GM19193 (cell line): ENCODE results near the gene BRCA1.

Source experiments
- POLR2A ChIP-seq: IDR thresholded peaks from 4 replicates; pipeline ENCODE4 v1.6.1; 2011; ENCODE audit not compliant: insufficient read depth, insufficient read length; ENCODE audit errors: extremely low read depth

Gene BRCA1

GRCh38 chr17:43125133-43125966 is at the start of gene BRCA1:
Gene BRCA1 (minus strand): TSS chr17:43125364. CDS start chr17:43124096, 1,268 bp downstream.
- peak; percentile 72 for TF ChIP-seq POLR2A

GRCh38 chr17:43171586-43172487 is 46.7 kb upstream of the BRCA1 start:
- no peak for TF ChIP-seq POLR2A

GRCh38 chr17:43170766-43171585 is 45.8 kb upstream of the BRCA1 start, which contains the start of gene NBR1:
Gene NBR1 (plus strand): TSS chr17:43171214. CDS start chr17:43175800, 4,586 bp downstream.
- peak; percentile 79 for TF ChIP-seq POLR2A

- TF ChIP-seq POLR2A, result no peak
Observed at GRCh38 chr17:43170140-43170765, 45.1 kb upstream of the BRCA1 start.

DNA sequence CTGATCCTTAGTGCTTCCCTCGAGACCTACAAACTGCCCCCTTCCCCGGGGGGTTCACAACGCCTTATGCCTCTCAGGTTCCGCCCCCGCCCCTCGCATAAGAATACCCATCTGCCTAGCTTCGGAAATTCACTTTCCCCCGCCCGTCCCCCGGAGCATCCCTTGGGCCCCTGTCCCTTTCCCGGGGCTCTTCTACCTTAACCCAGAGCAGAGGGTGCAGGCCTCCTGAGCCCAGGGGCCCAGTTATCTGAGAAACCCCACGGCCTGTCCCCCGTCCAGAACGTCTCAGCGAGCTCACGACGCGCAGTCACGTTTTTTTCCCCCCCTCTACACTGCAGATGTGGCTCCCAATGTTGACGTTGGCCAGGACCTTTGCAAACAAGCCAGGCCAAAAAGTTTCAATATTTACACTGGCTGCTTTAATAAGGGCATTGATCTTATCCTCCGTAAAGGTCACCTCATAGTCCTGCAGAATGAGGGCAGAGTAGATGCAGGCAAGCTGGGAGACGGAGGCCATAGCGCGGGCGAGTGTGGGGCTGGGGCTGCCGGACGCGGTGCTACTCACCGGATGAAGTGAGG is 44.5 kb upstream of the BRCA1 start:
- no peak for TF ChIP-seq POLR2A

- TF ChIP-seq POLR2A, result no peak
Observed at GRCh38 chr17:43155666-43156065, 30.5 kb upstream of the BRCA1 start.

DNA sequence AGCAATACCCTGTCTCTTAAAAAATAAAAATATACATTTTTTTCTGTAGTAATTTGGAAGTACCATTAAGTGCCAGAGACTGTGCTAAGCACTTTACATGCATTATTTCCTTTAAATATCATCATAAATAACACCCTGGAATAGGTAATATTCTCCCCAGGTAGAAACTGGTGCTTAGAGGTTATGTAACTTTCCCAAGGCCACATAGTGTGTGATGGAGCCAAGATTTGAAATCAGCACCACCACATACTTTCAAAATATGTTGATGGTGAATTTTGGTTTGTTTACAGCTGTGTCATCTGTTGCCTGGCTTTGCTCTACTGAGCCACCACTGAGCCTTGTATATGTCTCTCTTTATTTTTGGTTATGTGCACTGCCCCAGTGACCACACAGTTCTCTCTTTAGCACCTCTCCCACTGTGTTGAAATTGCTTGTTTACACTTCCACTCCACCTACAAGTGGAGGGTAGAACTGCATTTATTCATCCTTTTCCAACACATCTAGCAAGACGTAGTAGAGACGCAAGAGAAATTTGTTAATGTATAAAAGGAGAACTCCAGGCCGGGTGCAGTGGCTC is 26.8 kb upstream of the BRCA1 start:
- TF ChIP-seq POLR2A, result no peak

DNA sequence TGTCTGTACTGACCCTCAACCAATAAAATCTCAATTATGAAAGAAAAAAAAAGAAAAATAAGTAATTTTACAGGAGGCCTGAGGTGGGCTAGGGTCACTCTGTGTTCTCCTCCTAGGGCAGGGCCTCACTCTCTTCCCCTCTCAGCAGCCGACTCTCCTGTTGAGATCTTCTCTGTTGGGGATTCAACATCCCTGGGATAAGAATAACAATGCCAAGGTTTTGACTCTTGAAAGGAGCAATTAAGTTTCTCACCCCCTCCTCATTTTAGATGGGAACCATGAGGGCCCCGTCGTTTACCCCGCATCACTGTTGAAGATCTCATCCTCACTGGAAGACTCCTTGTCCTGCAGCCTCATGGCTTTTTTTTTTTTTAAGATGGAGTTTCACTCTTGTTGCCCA is 21.5 kb upstream of the BRCA1 start:
- TF ChIP-seq POLR2A, result no peak

DNA sequence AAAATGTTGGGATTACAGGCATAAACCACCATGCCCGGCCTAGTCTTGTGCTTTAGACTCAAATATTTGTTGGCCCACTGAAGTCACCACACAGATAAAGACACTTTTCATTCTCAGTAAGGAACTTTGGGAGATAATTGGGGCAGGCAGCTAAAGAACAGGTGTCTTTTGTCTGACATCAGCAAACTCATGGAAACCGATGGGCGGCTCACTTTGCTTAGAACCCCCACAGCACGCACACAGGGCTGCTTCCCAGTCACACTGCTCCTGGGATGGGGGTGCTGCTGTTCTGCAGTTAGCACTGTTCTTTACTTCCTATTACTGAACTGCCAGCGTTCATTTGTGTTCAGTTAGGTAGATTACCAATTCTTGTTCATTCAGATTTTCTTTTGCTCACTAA is 18.0 kb upstream of the BRCA1 start:
- TF ChIP-seq POLR2A, result no peak

GRCh38 chr17:43142153-43142552 is 17.0 kb upstream of the BRCA1 start:
- TF ChIP-seq POLR2A, result no peak

- TF ChIP-seq POLR2A, result no peak
Observed at GRCh38 chr17:43140396-43141332, 15.5 kb upstream of the BRCA1 start.

GRCh38 chr17:43135454-43135819 is 10.3 kb upstream of the BRCA1 start:
- no peak for TF ChIP-seq POLR2A
